HUDEP-2 (cell line): ENCODE results near the gene IRF4.

Source experiments
- DNase-seq, 76 experiments: peaks; one replicate each; lab custom pipeline; 2025; ENCODE audit not compliant: unreplicated experiment in 76 of 76; lab: John Stamatoyannopoulos, UW

The IRF4 gene

GRCh38 chr6:395432-396125 lies 4.0 kb downstream of the IRF4 start:
- no peak for DNase-seq

GRCh38 chr6:396126-396520 lies 4.6 kb downstream of the IRF4 start:
- DNase-seq, result no peak

- no peak for DNase-seq
These were observed 5.5 kb downstream of the IRF4 start for GRCh38 chr6:397056-397455.

- no peak for DNase-seq
These were observed 6.1 kb downstream of the IRF4 start for GRCh38 chr6:397604-398003.

GRCh38 chr6:398065-398464 lies 6.5 kb downstream of the IRF4 start:
- no peak for DNase-seq

- no peak for DNase-seq
These were observed 7.1 kb downstream of the IRF4 start for GRCh38 chr6:398558-399078.

GRCh38 chr6:399785-400534 lies 8.4 kb downstream of the IRF4 start:
- no peak for DNase-seq

GRCh38 chr6:400815-401214 lies 9.3 kb downstream of the IRF4 start:
- no peak for DNase-seq

GRCh38 chr6:401239-401993 lies 9.9 kb downstream of the IRF4 start:
- DNase-seq, result no peak

- DNase-seq, result no peak
These were observed 10.6 kb downstream of the IRF4 start for GRCh38 chr6:401994-402640.

GRCh38 chr6:402901-403658 lies 11.5 kb downstream of the IRF4 start:
- DNase-seq, result no peak

GRCh38 chr6:403659-404655 lies 12.4 kb downstream of the IRF4 start:
- peak in 5 of 76 experiments; percentile 1 to 12 (median 8) for DNase-seq

- no peak for DNase-seq
These were observed 13.3 kb downstream of the IRF4 start for GRCh38 chr6:404685-405423.

GRCh38 chr6:408148-408547 lies 16.6 kb downstream of the IRF4 start:
- DNase-seq, result no peak

GRCh38 chr6:408599-409102 lies 17.1 kb downstream of the IRF4 start:
- peak in 6 of 76 experiments; percentile 8 to 38 (median 20) for DNase-seq

GRCh38 chr6:409370-409972 lies 17.9 kb downstream of the IRF4 start:
- no peak for DNase-seq

- no peak for DNase-seq
These were observed 19.2 kb downstream of the IRF4 start for GRCh38 chr6:410555-411395.
